Measurements from ENCODE around the gene TRAIP. TPM values are rescaled to one million over a fixed set of nuclear protein-coding genes. Genes with fewer than 3 reads are reported as not detected.

TRAIP gene
- polyA plus RNA-seq, 3 donors: 0.64 to 1.0 (median 0.84) TPM

DNA sequence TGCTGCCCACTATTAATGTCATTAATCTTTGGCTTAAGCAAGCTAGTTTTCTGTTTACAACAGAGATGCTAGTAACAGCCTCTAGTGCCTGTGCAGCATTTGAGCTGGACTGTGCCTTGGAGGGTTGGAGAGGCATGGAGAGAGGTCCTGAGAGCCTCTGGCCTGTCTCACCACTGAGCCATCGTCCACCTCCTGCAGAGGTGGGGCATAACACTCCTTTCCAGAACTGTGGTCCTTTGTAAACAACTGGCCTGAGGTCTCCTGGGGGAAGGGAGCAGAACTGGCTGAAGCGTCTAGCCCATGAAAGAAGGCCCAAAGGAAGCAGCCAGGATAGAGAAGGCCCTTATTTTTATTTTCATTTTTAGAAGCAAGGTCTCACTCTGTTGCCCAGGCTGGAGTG is 23.4 kb upstream of the TRAIP start:
- no peak overlapping the region for H3K27ac ChIP-seq (ENCODE audit: low read depth, low read length)
- 44 to 73% (median 71%) methylated on average over 2 of the region's 2 CpGs for WGBS, 3 donors

DNA sequence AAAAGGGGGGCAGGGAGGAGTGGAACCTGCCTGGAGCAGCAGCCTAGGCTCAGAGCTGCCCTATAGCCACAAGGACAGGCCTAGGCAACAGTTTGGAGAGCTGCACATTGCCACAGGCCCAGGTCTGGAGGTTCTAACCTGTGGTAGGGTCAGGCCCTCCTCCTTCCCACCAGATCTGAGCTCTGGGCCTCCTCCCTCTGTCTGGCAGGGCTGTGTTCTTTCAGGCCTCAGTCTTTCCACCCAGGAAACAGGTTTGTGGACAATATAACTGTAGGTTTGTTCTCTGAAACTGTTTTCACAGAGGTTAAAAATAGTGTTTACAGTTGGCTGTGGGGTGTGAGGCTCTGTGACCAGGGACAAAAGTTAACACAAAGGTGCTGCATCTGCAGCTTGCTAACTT is 22.3 kb upstream of the TRAIP start:
- no peak overlapping the region for H3K27ac ChIP-seq (ENCODE audit: low read depth, low read length)

DNA sequence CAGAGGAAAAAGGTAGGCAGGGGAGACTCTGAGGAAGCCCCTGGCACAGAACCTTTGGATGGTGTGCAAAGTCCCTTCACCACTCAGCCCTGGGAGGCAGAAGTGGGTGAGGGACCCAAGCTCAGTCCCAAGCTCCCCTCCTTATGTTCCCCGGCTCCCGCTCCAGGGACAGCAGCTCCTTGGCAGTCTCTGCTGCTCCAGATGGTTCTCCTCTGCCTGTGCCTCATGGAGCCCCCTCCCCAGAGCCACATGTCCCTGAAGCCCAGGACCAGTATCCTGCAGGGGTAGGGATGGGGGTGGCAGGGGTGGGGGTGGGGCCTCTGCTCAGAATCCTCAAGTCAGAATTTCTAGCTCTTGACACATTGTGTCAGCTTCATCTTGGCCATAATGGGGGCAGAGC is 21.4 kb upstream of the TRAIP start:
- 75 to 85% (median 76%) methylated on average over 2 of the region's 2 CpGs for WGBS, 3 donors
- no peak overlapping the region for H3K27ac ChIP-seq (ENCODE audit: low read depth, low read length)

DNA sequence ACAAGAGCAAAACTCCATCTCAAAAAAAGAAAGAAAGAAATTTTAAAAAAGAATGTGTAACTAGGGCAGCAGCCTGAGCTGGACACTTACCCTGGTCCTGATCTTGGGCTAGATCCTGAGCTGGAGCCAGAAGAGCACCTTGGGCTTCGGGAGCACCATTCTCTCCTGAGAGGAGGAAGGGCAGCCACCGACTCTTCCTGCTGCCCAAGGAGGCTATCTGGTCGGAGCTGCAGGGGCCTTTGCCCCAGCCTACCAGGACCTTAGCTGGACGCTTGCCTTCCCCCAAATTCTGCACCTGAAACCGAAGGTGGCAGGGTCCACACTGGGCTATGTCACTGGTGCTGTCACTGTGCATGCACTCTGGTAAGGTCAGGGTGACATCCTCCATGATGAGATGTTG is 20.2 kb upstream of the TRAIP start:
- 64 to 93% (median 85%) methylated on average over 5 of the region's 5 CpGs for WGBS, 3 donors
- H3K27ac ChIP-seq (ENCODE audit: low read depth, low read length): no peak overlapping the region

DNA sequence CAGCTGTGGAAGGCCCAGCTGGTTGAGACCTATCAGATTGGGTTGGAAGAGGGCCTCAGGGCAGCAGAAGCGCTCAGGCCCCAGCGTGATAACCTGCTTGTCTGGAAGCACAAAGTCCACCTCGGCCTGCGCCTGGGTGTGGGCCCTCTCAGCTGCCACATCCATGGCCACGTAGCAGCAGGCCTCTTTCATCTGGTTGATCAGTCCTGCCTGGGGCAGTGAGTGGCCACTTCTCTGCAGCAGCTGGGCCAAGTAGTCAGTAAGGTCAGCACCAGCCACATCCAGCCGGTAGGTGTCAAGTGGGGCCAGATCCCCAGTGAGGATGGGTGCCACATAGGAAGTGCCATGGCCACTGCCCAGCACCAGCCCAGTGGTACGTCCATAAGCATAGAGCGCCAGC is 17.3 kb upstream of the TRAIP start:
- 71 to 93% (median 93%) methylated on average over 8 of the region's 8 CpGs for WGBS, 3 donors
- no peak overlapping the region for H3K27ac ChIP-seq (ENCODE audit: low read depth, low read length)

GRCh38 chr3:49872801-49873281 is 16.5 kb upstream of the TRAIP start:
- H3K27ac ChIP-seq (ENCODE audit: low read depth, low read length): no peak overlapping the region
- WGBS, 3 donors: 55 to 73% (median 64%) methylated on average over 4 of the region's 4 CpGs

GRCh38 chr3:49871531-49872153 is 15.3 kb upstream of the TRAIP start:
- no peak overlapping the region for H3K27ac ChIP-seq (ENCODE audit: low read depth, low read length)
- WGBS, 3 donors: 75 to 78% (median 76%) methylated on average over 10 of the region's 10 CpGs

DNA sequence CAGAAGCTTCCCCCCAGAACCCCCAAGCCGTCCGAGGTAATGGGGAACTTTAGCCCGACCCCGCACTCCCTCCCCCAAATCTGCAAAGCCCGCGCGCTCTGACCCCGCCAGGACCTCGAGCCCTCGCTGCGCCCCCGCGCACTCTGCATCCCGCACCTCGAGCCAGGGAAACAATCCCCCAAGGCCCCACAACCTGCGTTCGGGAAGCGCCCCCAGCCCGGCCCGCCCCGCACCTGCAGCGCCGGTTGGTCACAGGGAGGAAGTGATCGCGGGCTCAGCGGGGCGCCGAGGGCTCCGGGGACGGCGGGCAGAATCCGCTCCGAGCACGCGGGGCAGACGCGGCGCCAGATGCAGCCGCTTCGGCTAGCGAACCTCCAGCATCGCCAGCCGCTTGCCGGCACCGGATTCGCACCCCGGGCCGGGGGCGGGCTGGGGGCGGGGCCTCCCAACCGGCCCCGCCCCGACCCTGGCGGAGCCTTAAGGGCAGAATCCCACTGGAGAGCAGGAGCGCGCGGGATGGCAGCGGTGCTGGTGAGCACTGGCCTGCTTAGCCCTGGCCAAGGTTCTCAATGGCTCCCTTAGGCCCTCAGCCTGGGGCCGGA is 13.3 kb upstream of the TRAIP start, which contains the start of gene CAMKV:
Gene CAMKV (minus strand): TSS at position 382 of the 602 bp plus-strand sequence. CDS start 7,518 bp downstream, outside the sequence.
- WGBS, 3 donors: 2 to 3% (median 2%) methylated on average over 43 to 59 of the region's 59 CpGs
- no peak within 1 kb of the TSS for H3K27ac ChIP-seq (ENCODE audit: low read depth, low read length)

DNA sequence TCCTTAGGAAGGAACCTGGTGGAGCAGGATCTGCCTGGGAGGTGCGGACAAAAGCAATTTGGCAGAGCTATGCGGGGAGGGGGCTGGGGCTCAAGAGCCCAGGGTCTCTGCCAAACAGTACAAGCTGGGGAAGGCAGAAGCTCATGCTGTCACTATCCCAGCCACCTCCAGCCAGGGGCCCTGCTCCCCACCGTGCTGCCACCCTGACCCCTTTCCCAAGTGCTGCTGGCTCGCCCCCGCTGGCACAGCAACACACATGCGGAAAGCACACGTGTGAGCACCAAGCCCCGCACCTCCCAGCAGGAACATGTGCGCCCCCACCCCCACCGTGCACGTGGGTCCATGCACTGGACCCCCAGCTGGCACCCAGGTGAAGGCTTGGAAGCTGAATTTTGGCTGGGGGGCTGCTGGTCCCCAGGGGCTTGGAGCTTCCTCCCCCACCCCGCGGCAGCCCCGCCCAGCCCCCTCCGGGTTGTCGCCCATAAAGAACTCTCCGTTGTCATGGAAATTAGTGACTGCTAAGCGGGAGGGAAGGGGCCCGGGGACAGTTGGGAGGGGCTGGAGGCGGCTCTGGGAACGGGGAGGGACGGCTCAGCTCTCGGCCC is 12.6 kb upstream of the TRAIP start:
- 3% methylated on average over 23 of the region's 23 CpGs for WGBS, 3 donors
- no peak overlapping the region for H3K27ac ChIP-seq (ENCODE audit: low read depth, low read length)

DNA sequence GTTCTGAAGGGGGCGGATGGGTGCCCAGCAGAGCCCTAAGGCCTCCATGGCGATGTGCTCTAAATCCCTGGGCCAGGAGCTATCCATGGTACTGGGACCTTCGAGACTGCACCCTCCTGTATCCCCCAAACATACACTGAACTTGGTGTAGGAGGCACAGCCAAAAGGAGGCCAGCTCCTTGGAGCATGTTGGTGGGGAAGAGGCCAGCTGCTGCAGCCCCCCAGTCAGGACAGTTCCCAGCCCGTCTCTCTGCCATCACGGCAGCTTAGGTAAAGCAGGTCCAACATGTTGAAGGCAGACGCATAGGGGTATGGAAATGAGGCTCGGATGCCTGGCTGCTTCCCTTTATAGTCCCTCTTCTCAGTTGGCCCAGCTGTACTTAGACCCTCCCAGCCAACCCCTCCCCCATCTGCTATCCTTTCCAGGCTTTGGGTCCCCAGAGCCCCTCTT is 11.5 kb upstream of the TRAIP start:
- H3K27ac ChIP-seq (ENCODE audit: low read depth, low read length): no peak overlapping the region
- 16 to 25% (median 19%) methylated on average over 7 of the region's 7 CpGs for WGBS, 3 donors

DNA sequence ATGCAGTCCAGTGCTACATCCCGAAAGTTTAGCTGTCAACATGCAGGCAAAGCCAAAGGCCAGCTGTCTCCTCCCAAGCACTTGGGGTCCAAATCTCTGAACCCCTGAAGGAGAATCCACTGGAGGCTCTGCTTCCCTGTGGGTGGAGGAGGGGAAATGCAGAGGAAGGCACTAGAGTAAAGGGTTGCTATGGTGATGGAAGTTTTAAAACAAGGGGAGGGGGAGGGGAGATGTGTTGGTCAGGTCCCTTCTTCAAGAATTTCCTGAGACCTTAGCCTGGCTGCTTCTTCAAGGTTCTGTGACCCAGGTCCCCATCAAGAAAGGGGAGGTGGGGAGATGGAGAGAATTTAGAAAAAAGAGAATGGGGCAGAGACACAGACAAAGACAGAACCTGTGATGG is 11.0 kb upstream of the TRAIP start:
- 92 to 96% (median 93%) methylated on average over 1 of the region's 1 CpG for WGBS, 3 donors
- no peak overlapping the region for H3K27ac ChIP-seq (ENCODE audit: low read depth, low read length)

- 54 to 60% (median 55%) methylated on average over 7 of the region's 7 CpGs for WGBS, 3 donors
- no peak overlapping the region for H3K27ac ChIP-seq (ENCODE audit: low read depth, low read length)
These were observed 8.9 kb upstream of the TRAIP start for GRCh38 chr3:49865198-49865784.

GRCh38 chr3:49864505-49864904 is 8.1 kb upstream of the TRAIP start:
- no peak overlapping the region for H3K27ac ChIP-seq (ENCODE audit: low read depth, low read length)
- 60 to 61% (median 60%) methylated on average over 5 of the region's 5 CpGs for WGBS, 3 donors

- H3K27ac ChIP-seq (ENCODE audit: low read depth, low read length): no peak overlapping the region
- 78 to 94% (median 87%) methylated on average over 12 of the region's 12 CpGs for WGBS, 3 donors
These were observed 3.4 kb upstream of the TRAIP start for GRCh38 chr3:49859576-49860305.

GRCh38 chr3:49855662-49856061 is 702 bp downstream of the TRAIP start:
- WGBS, 3 donors: 54 to 61% (median 58%) methylated on average over 5 of the region's 5 CpGs
- no peak overlapping the region for H3K27ac ChIP-seq (ENCODE audit: low read depth, low read length)

- 56 to 86% (median 86%) methylated on average over 3 of the region's 3 CpGs for WGBS, 3 donors
- H3K27ac ChIP-seq (ENCODE audit: low read depth, low read length): no peak overlapping the region
These were observed 10.7 kb downstream of the TRAIP start for GRCh38 chr3:49845694-49846093.

GRCh38 chr3:49844464-49845183 is 11.7 kb downstream of the TRAIP start:
- no peak overlapping the region for H3K27ac ChIP-seq (ENCODE audit: low read depth, low read length)
- WGBS, 3 donors: 59 to 92% (median 79%) methylated on average over 5 of the region's 5 CpGs

DNA sequence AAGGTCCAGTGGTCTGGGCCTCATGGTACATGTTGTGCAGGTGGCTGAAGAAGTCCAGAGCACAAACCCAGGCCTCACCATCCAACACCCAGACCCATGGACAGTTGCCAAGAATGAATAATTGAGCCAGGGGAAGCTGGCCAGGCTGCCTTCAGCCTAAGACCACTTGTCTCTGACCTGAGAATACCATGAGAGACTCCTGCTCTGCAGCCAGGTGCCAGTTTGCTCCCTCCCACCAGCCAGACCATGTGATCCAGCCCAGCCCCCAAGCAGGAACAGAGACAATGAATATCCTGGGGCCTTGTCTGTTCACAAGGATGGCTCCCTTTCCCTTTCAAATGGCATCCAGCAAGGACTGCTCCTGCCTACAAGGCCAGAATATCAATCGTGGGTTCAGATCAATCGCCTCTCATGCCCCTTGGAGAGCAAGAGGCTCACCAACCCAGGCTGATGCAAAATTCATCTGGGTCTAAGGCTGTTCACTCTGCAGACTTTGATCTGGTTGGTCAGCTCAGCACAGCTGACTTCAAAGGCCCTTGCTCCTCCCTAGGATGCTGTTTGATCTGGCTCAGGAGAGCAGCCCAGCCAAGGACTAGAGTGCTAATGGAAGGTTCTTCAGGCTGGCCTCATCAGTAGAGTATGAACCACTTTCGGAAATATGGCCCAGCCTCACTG is 13.4 kb downstream of the TRAIP start:
- no peak overlapping the region for H3K27ac ChIP-seq (ENCODE audit: low read depth, low read length)
- WGBS, 3 donors: 94 to 96% (median 95%) methylated on average over 3 of the region's 3 CpGs
